ENCODE results near the gene ADD3.

The ADD3 gene

DNA sequence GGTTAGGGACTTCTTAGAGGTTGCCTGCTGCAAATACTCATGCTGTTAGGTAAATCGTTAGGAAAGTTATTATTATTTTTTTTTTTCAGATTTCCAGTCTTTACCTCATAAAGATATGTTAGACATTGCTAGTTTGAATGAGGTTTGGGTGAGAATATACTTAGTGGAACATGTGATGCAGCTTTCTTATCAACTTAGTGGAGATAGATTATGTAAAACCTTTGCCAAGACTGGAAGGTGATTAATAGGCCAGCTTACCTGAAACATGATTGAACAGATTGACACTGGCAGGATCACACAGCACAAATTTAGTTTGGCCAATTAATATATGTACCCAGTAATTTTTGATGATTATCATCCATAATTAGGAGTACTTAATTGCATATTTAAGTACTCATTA, 32.3 kb downstream of the ADD3 start:
- H3K9me3 ChIP-seq (ENCODE audit: severe bottlenecking) = no peaks in the 10 kb centered on the region
- ATAC-seq (ENCODE audit: low read depth) (no peak), DNase-seq (ENCODE audit: low spot score) (no peak)
- TF ChIP-seq, protein P1, sequence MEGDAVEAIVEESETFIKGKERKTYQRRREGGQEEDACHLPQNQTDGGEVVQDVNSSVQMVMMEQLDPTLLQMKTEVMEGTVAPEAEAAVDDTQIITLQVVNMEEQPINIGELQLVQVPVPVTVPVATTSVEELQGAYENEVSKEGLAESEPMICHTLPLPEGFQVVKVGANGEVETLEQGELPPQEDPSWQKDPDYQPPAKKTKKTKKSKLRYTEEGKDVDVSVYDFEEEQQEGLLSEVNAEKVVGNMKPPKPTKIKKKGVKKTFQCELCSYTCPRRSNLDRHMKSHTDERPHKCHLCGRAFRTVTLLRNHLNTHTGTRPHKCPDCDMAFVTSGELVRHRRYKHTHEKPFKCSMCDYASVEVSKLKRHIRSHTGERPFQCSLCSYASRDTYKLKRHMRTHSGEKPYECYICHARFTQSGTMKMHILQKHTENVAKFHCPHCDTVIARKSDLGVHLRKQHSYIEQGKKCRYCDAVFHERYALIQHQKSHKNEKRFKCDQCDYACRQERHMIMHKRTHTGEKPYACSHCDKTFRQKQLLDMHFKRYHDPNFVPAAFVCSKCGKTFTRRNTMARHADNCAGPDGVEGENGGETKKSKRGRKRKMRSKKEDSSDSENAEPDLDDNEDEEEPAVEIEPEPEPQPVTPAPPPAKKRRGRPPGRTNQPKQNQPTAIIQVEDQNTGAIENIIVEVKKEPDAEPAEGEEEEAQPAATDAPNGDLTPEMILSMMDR (IDR thresholded peaks at IDR 0.05; ENCODE audit: poor library complexity, severe bottlenecking) = no peak
- H3K4me1 ChIP-seq (ENCODE audit: insufficient read depth, poor library complexity, severe bottlenecking) = peaks cover 15% of the 10 kb centered on the region
- H3K27me3 ChIP-seq (ENCODE audit: insufficient read depth, poor library complexity, severe bottlenecking) = no peaks in the 10 kb centered on the region
- no peak overlapping the region for H3K27ac ChIP-seq (ENCODE audit: poor library complexity, severe bottlenecking)
- no peaks in the 10 kb centered on the region for H3K36me3 ChIP-seq (ENCODE audit: low read depth)
- H3K4me3 ChIP-seq (ENCODE audit: severe bottlenecking) = no peak overlapping the region

DNA sequence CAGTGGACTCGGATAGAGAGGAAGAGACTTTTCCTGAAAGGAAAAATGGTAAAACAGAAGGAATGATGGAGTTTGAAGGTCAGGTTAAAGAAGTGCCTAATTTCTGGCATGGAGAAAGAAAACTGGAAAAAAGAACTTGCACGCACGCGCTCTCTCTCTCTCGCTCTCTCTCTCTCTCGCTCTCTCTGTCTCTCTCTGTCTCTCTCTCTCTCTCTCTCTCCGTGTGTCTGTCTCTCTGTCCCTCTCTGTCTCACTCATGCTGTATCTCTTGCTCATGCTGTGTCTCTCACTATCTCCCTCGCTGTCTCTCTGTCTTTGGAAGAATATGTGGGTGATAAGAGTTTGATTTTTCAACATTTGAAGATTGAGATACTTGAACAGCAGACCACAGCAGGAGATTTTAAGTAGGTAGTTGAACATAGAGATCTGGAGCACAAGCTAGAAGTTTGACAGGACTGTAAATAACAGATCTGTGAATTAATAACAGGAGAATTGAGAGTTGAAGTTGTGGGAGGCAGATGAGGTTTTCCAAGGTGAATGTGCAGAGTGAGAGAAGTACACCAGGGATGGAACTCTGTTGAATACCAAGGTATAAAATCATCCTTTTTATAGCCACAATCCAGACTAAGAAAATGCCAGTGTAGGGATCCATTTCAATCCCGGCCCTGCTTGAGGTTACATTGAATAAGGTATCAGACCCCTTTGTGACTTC, 33.1 kb downstream of the ADD3 start:
- TF ChIP-seq, protein P1 (IDR thresholded peaks at IDR 0.05; ENCODE audit: poor library complexity, severe bottlenecking) = no peak
- DNase-seq (ENCODE audit: low spot score) = no peak
- no peaks in the 10 kb centered on the region for H3K36me3 ChIP-seq (ENCODE audit: low read depth)
- H3K27ac ChIP-seq (ENCODE audit: poor library complexity, severe bottlenecking) = no peak overlapping the region
- H3K9me3 ChIP-seq (ENCODE audit: severe bottlenecking) = no peaks in the 10 kb centered on the region
- H3K4me3 ChIP-seq (ENCODE audit: severe bottlenecking) = no peak overlapping the region
- no peak for ATAC-seq (ENCODE audit: low read depth)
- H3K27me3 ChIP-seq (ENCODE audit: insufficient read depth, poor library complexity, severe bottlenecking) = no peaks in the 10 kb centered on the region
- peaks cover 13% of the 10 kb centered on the region for H3K4me1 ChIP-seq (ENCODE audit: insufficient read depth, poor library complexity, severe bottlenecking)

DNA sequence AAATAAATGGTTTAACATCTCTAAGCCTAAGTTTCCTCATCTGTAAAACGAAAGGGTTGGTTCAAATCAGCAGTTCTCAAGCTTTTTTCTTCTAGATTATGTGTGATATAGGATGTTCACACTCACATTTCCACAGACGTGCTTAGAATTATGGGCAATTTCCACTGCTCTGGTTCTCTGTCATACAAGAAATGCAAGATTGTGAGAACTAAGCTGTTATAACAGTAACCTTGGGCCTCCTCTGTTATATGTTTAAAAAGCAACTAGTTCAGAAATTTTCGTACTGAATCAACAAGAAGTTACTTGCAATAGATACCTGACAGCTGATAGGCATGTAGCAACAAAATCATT, 33.7 kb downstream of the ADD3 start:
- peaks cover 13% of the 10 kb centered on the region for H3K4me1 ChIP-seq (ENCODE audit: insufficient read depth, poor library complexity, severe bottlenecking)

DNA sequence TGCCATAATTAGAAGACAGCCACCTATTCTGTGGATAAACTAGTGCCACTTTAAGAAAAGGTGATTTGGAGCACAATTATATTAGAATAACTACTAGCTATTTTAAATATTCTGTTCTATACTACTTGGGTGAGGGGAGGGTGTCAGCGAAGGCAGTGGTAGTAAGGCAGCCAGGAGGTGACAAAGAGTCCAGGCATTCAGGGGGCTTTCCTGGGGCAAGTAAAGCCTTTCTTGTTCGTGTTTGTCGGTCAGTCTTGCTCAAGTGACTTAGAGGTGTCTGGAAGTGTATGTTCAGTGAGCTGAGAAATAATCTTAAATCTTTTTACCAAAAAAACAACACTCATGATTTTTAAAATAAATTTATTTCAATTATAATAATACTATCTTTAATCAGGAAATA, 34.4 kb downstream of the ADD3 start:
- TF ChIP-seq, protein P1 (IDR thresholded peaks at IDR 0.05; ENCODE audit: poor library complexity, severe bottlenecking) = no peak
- Histone ChIP-seq H3K27me3 (ENCODE audit: insufficient read depth, poor library complexity, severe bottlenecking) (no peaks in the 10 kb centered on the region), H3K4me3 (ENCODE audit: severe bottlenecking) (no peak overlapping the region), H3K9me3 (ENCODE audit: severe bottlenecking) (no peaks in the 10 kb centered on the region), H3K36me3 (ENCODE audit: low read depth) (no peaks in the 10 kb centered on the region), H3K4me1 (ENCODE audit: insufficient read depth, poor library complexity, severe bottlenecking) (peaks cover 13% of the 10 kb centered on the region), H3K27ac (ENCODE audit: poor library complexity, severe bottlenecking) (no peak overlapping the region)
- peak; percentile 53; the same call in 2 of the 3 replicates for ATAC-seq (ENCODE audit: low read depth)
- DNase-seq (ENCODE audit: low spot score) = no peak

More for the DNA sequence above, 33.7 kb downstream of the ADD3 start:
- no peaks in the 10 kb centered on the region for H3K27me3 ChIP-seq (ENCODE audit: insufficient read depth, poor library complexity, severe bottlenecking)
- H3K4me3 ChIP-seq (ENCODE audit: severe bottlenecking) = no peak overlapping the region
- H3K9me3 ChIP-seq (ENCODE audit: severe bottlenecking) = no peaks in the 10 kb centered on the region
- DNase-seq (ENCODE audit: low spot score) (no peak), ATAC-seq (ENCODE audit: low read depth) (no peak)
- no peaks in the 10 kb centered on the region for H3K36me3 ChIP-seq (ENCODE audit: low read depth)
- TF ChIP-seq, protein P1 (IDR thresholded peaks at IDR 0.05; ENCODE audit: poor library complexity, severe bottlenecking) = no peak
- no peak overlapping the region for H3K27ac ChIP-seq (ENCODE audit: poor library complexity, severe bottlenecking)

DNA sequence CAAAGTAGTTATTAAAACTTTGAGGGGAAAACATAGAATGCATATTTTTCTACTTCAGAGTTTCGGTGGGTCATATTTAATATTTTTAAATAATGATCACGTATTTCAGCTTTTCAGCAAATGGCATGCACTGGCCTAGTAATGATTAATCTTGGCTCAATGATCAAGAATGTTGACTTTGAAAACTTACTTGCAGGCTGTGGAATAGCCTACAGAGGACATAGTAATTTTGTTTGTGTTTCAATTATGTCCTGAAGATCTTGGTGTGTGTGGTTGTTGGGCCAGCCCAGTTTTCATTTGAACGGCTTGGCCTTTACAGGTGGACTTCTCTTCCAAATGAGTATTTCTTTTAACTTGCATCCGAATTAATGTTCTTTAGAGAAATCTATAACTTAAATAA, 35.1 kb downstream of the ADD3 start:
- TF ChIP-seq, protein P1 (IDR thresholded peaks at IDR 0.05; ENCODE audit: poor library complexity, severe bottlenecking) = no peak
- Histone ChIP-seq H3K9me3 (ENCODE audit: severe bottlenecking) (no peaks in the 10 kb centered on the region), H3K4me1 (ENCODE audit: insufficient read depth, poor library complexity, severe bottlenecking) (peaks cover 13% of the 10 kb centered on the region), H3K36me3 (ENCODE audit: low read depth) (no peaks in the 10 kb centered on the region), H3K27me3 (ENCODE audit: insufficient read depth, poor library complexity, severe bottlenecking) (no peaks in the 10 kb centered on the region), H3K27ac (ENCODE audit: poor library complexity, severe bottlenecking) (no peak overlapping the region), H3K4me3 (ENCODE audit: severe bottlenecking) (no peak overlapping the region)
- ATAC-seq (ENCODE audit: low read depth) (no peak), DNase-seq (ENCODE audit: low spot score) (no peak)

Data from RWPE2 (cell line).